Natural killer cell treated with Interleukin-12 subunit alpha and Interleukin-12 subunit beta and Interleukin-15 and Interleukin-18, amount 100 ng/mL, for 72 hours (primary cell): ENCODE measurements around the gene FLNC. TPM values are rescaled to one million over a fixed set of nuclear protein-coding genes. Genes with fewer than 3 reads are reported as not detected.

Source experiments
- ATAC-seq, 2 donors: fragments of 150-1000 bp; cut with Tn5 transposase in 1 of 2; sonication (Bioruptor Pico), chemical (Tn5 transposase) in 1 of 2; 2 replicates each; pipeline ENCODE4 v1.10.0; 2021
- DNase-seq: peaks from one replicate; pipeline ENCODE4 v3.0.0; 2022; ENCODE audit warnings: low spot score
- H3K27ac Mint-ChIP-seq, 2 donors: 1 replicate in 1 of 2; 2 replicates in 1 of 2; pipeline ENCODE4 v1.8.0; 2022; ENCODE audit warnings: mixed read lengths in 2 of 2, mild to moderate bottlenecking in 1 of 2, moderate library complexity in 1 of 2
- H3K27me3 Mint-ChIP-seq, 2 donors: 1 replicate in 1 of 2; 2 replicates in 1 of 2; pipeline ENCODE4 v1.8.0; 2022; ENCODE audit warnings: mixed read lengths in 2 of 2
- H3K36me3 Mint-ChIP-seq: one replicate; pipeline ENCODE4 v1.8.0; 2022; ENCODE audit warnings: mixed read lengths
- H3K4me1 Mint-ChIP-seq, 2 donors: 1 replicate in 1 of 2; 2 replicates in 1 of 2; pipeline ENCODE4 v1.8.0; 2022; ENCODE audit warnings: low read depth in 2 of 2, mixed read lengths in 2 of 2, mild to moderate bottlenecking in 1 of 2
- H3K4me3 Mint-ChIP-seq: one replicate; pipeline ENCODE4 v1.8.0; 2022; ENCODE audit warnings: mixed read lengths
- H3K9me3 Mint-ChIP-seq: 2 replicates; pipeline ENCODE4 v1.8.0; 2022; ENCODE audit warnings: mixed read lengths
- total RNA-seq, 2 donors: library from RNA; stranded (reverse); gene quantifications; one replicate each; pipeline ENCODE4 v1.2.3, GENCODE V29; 2022

The FLNC gene
- total RNA-seq, 2 donors from 2014 or later, result not detected

GRCh38 chr7:128840326-128841170, 10.3 kb downstream of the FLNC start:
- no peak for DNase-seq
- Mint-ChIP-seq H3K4me1 (peaks cover 0 to 3% of the 10 kb centered on the region in 2 donors), H3K27me3 (no peaks in the 10 kb centered on the region), H3K27ac (no peak overlapping the region), H3K4me3 (no peak overlapping the region), H3K9me3 (no peaks in the 10 kb centered on the region), H3K36me3 (no peaks in the 10 kb centered on the region)
- ATAC-seq, result no peak

GRCh38 chr7:128841171-128841690, 11.0 kb downstream of the FLNC start:
- Mint-ChIP-seq H3K36me3 (no peaks in the 10 kb centered on the region), H3K27me3 (no peaks in the 10 kb centered on the region), H3K9me3 (no peaks in the 10 kb centered on the region), H3K4me3 (no peak overlapping the region), H3K27ac (no peak overlapping the region), H3K4me1 (peaks cover 0 to 3% of the 10 kb centered on the region in 2 donors)
- DNase-seq, result no peak
- ATAC-seq, result no peak

- peaks cover 0 to 3% of the 10 kb centered on the region in 2 donors for H3K4me1 Mint-ChIP-seq
- DNase-seq (no peak), ATAC-seq (peak; percentile 51 to 65)
- H3K27ac Mint-ChIP-seq, result no peak overlapping the region
- H3K9me3 Mint-ChIP-seq, result no peaks in the 10 kb centered on the region
- no peak overlapping the region for H3K4me3 Mint-ChIP-seq
- H3K27me3 Mint-ChIP-seq, result no peaks in the 10 kb centered on the region
- H3K36me3 Mint-ChIP-seq, result no peaks in the 10 kb centered on the region
Measured at GRCh38 chr7:128841921-128842673, 11.9 kb downstream of the FLNC start.

- DNase-seq (no peak), ATAC-seq (no peak)
- H3K9me3 Mint-ChIP-seq, result no peaks in the 10 kb centered on the region
- no peak overlapping the region for H3K27ac Mint-ChIP-seq
- H3K36me3 Mint-ChIP-seq, result no peaks in the 10 kb centered on the region
- H3K4me3 Mint-ChIP-seq, result no peak overlapping the region
- H3K4me1 Mint-ChIP-seq, result peaks cover 0 to 3% of the 10 kb centered on the region in 2 donors
- H3K27me3 Mint-ChIP-seq, result no peaks in the 10 kb centered on the region
Measured at GRCh38 chr7:128842674-128843641, 12.8 kb downstream of the FLNC start.

- Mint-ChIP-seq H3K36me3 (no peaks in the 10 kb centered on the region), H3K27ac (no peak overlapping the region), H3K4me3 (no peak overlapping the region), H3K4me1 (peaks cover 0 to 3% of the 10 kb centered on the region in 2 donors), H3K9me3 (no peaks in the 10 kb centered on the region), H3K27me3 (no peaks in the 10 kb centered on the region)
- DNase-seq, result no peak
- ATAC-seq, result no peak
Measured at GRCh38 chr7:128843938-128844621, 13.9 kb downstream of the FLNC start.

- Mint-ChIP-seq H3K36me3 (no peaks in the 10 kb centered on the region), H3K4me3 (no peak overlapping the region), H3K4me1 (peaks cover 0 to 3% of the 10 kb centered on the region in 2 donors), H3K27ac (no peak overlapping the region), H3K9me3 (no peaks in the 10 kb centered on the region), H3K27me3 (no peaks in the 10 kb centered on the region)
- DNase-seq (no peak), ATAC-seq (no peak)
Measured at GRCh38 chr7:128844777-128845311, 14.6 kb downstream of the FLNC start.

GRCh38 chr7:128845475-128845874, 15.3 kb downstream of the FLNC start:
- ATAC-seq (no peak), DNase-seq (no peak)
- Mint-ChIP-seq H3K9me3 (no peaks in the 10 kb centered on the region), H3K4me1 (peaks cover 0 to 3% of the 10 kb centered on the region in 2 donors), H3K36me3 (no peaks in the 10 kb centered on the region), H3K27ac (no peak overlapping the region), H3K4me3 (no peak overlapping the region), H3K27me3 (no peaks in the 10 kb centered on the region)

- Mint-ChIP-seq H3K4me3 (no peak overlapping the region), H3K36me3 (no peaks in the 10 kb centered on the region), H3K4me1 (peaks cover 0 to 3% of the 10 kb centered on the region in 2 donors), H3K27me3 (no peaks in the 10 kb centered on the region), H3K27ac (no peak overlapping the region), H3K9me3 (no peaks in the 10 kb centered on the region)
- DNase-seq (no peak), ATAC-seq (no peak)
Measured at GRCh38 chr7:128845987-128846386, 15.8 kb downstream of the FLNC start.

- Mint-ChIP-seq H3K4me3 (no peak overlapping the region), H3K27me3 (no peaks in the 10 kb centered on the region), H3K9me3 (no peaks in the 10 kb centered on the region), H3K36me3 (no peaks in the 10 kb centered on the region), H3K27ac (no peak overlapping the region), H3K4me1 (peaks cover 0 to 3% of the 10 kb centered on the region in 2 donors)
- DNase-seq (no peak), ATAC-seq (no peak)
Measured at GRCh38 chr7:128846781-128847444, 16.7 kb downstream of the FLNC start.

- no peaks in the 10 kb centered on the region for H3K9me3 Mint-ChIP-seq
- H3K4me3 Mint-ChIP-seq, result no peak overlapping the region
- no peak for ATAC-seq
- H3K36me3 Mint-ChIP-seq, result no peaks in the 10 kb centered on the region
- DNase-seq, result no peak
- no peak overlapping the region for H3K27ac Mint-ChIP-seq
- H3K27me3 Mint-ChIP-seq, result no peaks in the 10 kb centered on the region
- no peaks in the 10 kb centered on the region for H3K4me1 Mint-ChIP-seq
Measured at GRCh38 chr7:128847721-128848211, 17.6 kb downstream of the FLNC start.

GRCh38 chr7:128848289-128849155, 18.3 kb downstream of the FLNC start:
- Mint-ChIP-seq H3K36me3 (no peaks in the 10 kb centered on the region), H3K4me3 (no peak overlapping the region), H3K27ac (no peak overlapping the region), H3K4me1 (no peaks in the 10 kb centered on the region), H3K9me3 (no peaks in the 10 kb centered on the region), H3K27me3 (no peaks in the 10 kb centered on the region)
- no peak for DNase-seq
- ATAC-seq, result no peak
